Activated CD8-positive, alpha-beta T cell treated with anti-CD3 and anti-CD28 coated beads, Interleukin-2, amount 10 ng/mL, durations not matched to agents 7 days and 5 days (primary cell): ENCODE measurements around the gene CSNK1A1. TPM values are rescaled to one million over a fixed set of nuclear protein-coding genes. Genes with fewer than 3 reads are reported as not detected.
"Not testable (repeated sequence)": the region's sequence is repeated elsewhere in the genome, so short reads cannot be mapped to it uniquely, and the experiment has no call there.

Source experiments
- ATAC-seq: fragments of 150-1000 bp; cut with Tn5 transposase; one replicate; pipeline ENCODE4 v1.10.0; 2021; ENCODE audit warnings: moderate library complexity
- CTCF ChIA-PET: fragments of 350-600 bp; sonication (Branson Sonifier 250); formaldehyde crosslinking; loops from one replicate; lab custom pipeline; 2021; ENCODE audit warnings: antibody characterized with exemption; lab: Charles Lee
- POLR2A ChIA-PET: fragments of 350-600 bp; sonication (Branson Sonifier 250); formaldehyde crosslinking; loops from one replicate; lab custom pipeline; 2021; ENCODE audit warnings: antibody characterized with exemption; lab: Charles Lee
- DNase-seq: peaks from one replicate; pipeline ENCODE4 v3.0.0-alpha.2; 2020
- H3K27ac Mint-ChIP-seq: one replicate; pipeline ENCODE4 v1.8.0; 2021; ENCODE audit warnings: mild to moderate bottlenecking, mixed read lengths
- H3K27me3 Mint-ChIP-seq: one replicate; pipeline ENCODE4 v1.8.0; 2021; ENCODE audit warnings: low read depth, mixed read lengths
- H3K36me3 Mint-ChIP-seq: one replicate; pipeline ENCODE4 v1.8.0; 2021; ENCODE audit warnings: low read depth, mixed read lengths
- H3K4me1 Mint-ChIP-seq: one replicate; pipeline ENCODE4 v1.8.0; 2021; ENCODE audit warnings: low read depth, mixed read lengths
- H3K4me3 Mint-ChIP-seq: one replicate; pipeline ENCODE4 v1.8.0; 2021; ENCODE audit warnings: mild to moderate bottlenecking, mixed read lengths
- H3K9me3 Mint-ChIP-seq: one replicate; pipeline ENCODE4 v1.8.0; 2022; ENCODE audit warnings: mixed read lengths; ENCODE audit not compliant: insufficient read depth
- total RNA-seq, 2 experiments: library from RNA; stranded (reverse); gene quantifications; one replicate each; pipeline ENCODE4 v1.2.3, GENCODE V29; 2021

Gene CSNK1A1
- total RNA-seq, 2 experiments from 2014 or later, result 163 to 177 TPM

DNA sequence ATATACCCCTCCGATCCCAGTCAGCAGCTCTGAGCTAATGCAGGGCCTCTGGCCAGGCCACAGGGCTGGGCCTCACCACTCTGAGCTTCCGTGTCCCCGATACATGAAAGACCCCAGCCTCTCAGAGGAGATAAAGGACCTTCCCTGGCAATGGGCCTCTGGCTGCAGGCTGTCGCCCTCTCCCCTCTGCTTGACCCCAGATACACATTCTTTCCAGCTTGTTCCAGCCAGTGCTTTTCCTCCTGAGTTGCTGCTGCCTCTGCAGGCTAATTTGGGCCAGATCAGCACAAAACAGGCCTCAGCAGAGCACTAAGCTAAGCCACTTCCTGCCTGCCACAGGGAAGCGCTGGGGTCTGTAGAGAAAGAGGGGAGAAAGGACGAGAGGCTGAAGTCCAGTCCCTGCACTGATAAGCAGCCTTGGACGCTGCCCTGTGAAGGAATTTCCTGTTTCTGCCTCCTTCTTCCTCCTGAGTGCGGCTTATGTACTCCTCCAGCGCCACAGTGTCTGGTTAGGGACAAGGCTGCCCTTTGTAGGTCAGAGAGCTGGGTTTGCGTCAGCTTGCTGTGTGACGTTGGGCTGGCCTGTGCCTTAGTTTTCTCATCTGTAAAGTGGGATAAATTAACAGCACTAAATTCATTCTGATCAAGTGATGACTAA, 99.1 kb downstream of the CSNK1A1 start:
- POLR2A ChIA-PET, result no interaction called here
- H3K36me3 Mint-ChIP-seq, result no peaks in the 10 kb centered on the region
- peaks cover 9% of the 10 kb centered on the region for H3K4me1 Mint-ChIP-seq
- H3K4me3 Mint-ChIP-seq, result no peak overlapping the region
- no peaks in the 10 kb centered on the region for H3K9me3 Mint-ChIP-seq
- H3K27me3 Mint-ChIP-seq, result no peaks in the 10 kb centered on the region
- DNase-seq, result no peak
- H3K27ac Mint-ChIP-seq, result no peak overlapping the region
- no peak for ATAC-seq
- CTCF ChIA-PET, result no interaction called here

DNA sequence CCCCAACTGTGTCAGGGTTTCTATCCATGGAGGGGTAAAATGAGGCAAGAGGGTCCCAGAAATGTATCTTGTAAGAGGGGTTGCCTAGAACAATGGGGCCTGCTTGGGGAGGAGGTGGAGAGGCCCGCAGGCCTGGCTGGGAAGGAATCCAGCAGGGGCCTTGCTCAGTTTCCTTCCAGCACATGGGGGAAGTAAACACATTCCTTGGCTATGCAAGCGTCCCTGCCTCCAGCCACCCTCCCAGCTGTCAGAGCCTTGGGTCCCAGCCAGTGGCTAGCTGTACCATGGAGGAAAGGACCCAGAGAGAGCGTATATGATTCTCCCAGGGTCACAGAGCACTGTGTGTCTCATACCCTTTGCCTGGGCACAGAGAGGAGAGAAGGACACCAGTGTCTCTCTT, 101.0 kb downstream of the CSNK1A1 start:
- CTCF ChIA-PET, result no interaction called here
- no peaks in the 10 kb centered on the region for H3K36me3 Mint-ChIP-seq
- peaks cover 6% of the 10 kb centered on the region for H3K4me1 Mint-ChIP-seq

DNA sequence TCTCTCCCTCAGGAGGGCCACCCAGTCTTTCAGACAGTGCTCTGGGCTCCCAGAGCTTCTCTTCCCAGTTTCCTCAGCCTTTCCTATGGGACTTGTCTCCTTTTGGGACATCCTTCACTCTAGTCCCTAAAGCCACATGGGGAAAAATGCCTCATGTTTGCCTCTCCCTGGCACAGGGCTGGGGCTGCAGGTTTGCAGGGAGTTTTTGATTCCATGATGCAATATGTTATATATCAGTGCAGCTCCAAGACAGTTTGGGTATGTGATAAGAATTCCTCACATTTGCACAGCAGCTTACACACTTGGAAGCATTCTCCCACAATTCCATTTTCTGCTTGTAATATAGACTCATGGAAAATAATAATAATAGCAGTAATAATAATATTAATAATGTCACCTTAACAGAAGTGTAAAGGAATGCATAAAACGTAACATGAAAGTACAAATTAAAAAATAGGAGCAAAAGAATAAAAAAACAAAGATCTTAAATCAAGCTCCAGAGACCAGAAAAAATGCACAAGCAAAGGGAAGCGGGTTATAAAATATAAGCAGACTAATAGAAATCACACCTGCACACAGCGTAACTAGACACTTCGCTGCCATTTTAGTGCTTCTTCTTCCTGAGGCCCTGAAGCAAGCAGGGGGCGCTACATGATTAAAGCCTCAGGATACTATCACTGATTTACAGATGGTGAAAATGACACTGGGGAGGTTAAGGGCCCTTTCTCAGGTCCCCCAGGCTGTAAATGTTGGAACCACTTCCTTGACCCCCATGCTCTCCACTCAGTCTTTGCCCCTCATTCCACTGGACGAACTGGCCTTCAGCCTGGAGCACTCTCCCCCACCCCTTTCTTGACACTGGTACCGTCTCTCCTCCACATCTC, 102.2 kb downstream of the CSNK1A1 start:
- Mint-ChIP-seq H3K9me3 (no peaks in the 10 kb centered on the region), H3K27ac (no peak overlapping the region), H3K27me3 (no peaks in the 10 kb centered on the region), H3K4me3 (no peak overlapping the region), H3K36me3 (no peaks in the 10 kb centered on the region), H3K4me1 (peaks cover 6% of the 10 kb centered on the region)
- CTCF ChIA-PET, result interaction anchor here (0.7 to 4.3 kb wide), 3 partner anchors 15 to 169 kb away, joined by 3 to 31 read pairs (median 3); no protein-coding TSS in a partner anchor
- no peak for ATAC-seq
- no peak for DNase-seq
- POLR2A ChIA-PET, result no interaction called here

More for the DNA sequence above, 101.0 kb downstream of the CSNK1A1 start:
- Mint-ChIP-seq H3K27ac (no peak overlapping the region), H3K9me3 (no peaks in the 10 kb centered on the region), H3K27me3 (no peaks in the 10 kb centered on the region), H3K4me3 (no peak overlapping the region)
- DNase-seq (no peak), ATAC-seq (no peak)
- POLR2A ChIA-PET, result no interaction called here

DNA sequence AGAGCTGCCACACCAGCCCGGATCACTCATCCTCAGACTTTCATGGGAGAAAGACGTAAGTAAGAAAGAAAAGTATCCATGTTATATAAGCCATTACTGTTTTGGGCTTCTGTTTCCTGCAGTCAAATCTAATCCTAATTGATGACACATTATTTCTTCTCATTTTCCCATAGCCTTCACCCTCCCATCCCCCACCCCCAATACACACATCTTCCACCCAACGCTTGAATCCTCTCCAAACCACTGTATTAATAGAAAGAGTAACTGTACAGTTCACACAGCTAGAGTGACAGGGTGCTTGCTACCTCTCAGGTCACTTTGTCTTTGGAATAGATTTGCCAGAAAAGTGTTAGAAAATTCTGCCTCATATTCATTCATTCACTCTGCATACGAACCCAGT, 102.8 kb downstream of the CSNK1A1 start:
- no peak for DNase-seq
- no peak for ATAC-seq
- CTCF ChIA-PET, result interaction anchor here (0.7 to 4.3 kb wide), 3 partner anchors 15 to 170 kb away, joined by 3 to 31 read pairs (median 3); no protein-coding TSS in a partner anchor
- POLR2A ChIA-PET, result no interaction called here
- no peaks in the 10 kb centered on the region for H3K9me3 Mint-ChIP-seq
- H3K27ac Mint-ChIP-seq, result no peak overlapping the region
- H3K4me1 Mint-ChIP-seq, result peaks cover 6% of the 10 kb centered on the region
- H3K4me3 Mint-ChIP-seq, result no peak overlapping the region
- H3K27me3 Mint-ChIP-seq, result no peaks in the 10 kb centered on the region
- H3K36me3 Mint-ChIP-seq, result no peaks in the 10 kb centered on the region

DNA sequence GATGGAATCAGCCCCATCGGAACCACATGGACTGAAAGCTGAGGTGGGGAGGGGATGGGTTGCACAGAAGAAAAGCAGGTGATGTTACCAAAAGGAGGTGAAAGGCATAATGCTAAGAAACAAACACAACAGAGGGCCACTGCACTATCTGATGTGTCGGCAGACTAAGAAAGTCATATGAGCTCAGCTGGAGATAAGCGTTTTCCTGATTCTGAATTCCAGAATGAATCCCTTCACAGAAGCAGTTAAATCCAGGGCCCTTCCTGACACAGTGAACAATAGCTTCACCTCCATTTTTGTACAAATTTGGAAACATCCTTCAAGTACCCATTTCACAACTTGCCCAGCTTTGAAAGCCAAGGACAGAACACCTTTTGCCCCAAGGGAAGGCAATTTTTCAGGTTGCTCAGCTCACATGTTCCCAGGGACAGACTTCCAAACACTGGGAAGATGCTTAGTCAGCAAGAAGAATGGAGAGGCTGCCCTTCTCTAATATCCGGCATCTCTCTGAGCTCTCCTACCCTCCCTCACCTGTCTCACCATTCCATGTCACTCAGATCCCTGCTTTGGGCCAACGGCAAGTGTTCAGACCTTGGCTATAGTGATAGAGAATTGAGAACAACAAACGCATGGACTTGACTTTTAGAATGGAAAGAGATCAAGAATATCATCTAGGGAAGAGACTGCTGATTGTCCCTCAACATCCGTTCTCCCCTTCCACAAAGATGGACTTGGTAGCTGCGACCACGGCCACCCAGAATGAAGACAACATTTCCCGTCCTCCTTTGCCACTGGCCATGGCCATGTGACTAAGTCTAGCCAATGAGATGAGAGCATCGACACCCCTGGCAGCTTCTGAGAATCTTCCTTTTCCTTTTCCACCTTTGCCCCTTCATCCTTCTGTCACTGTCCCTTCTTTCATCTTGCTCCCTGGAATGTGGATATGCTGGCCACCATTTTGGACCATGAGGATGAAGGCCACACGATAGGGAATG, 103.6 kb downstream of the CSNK1A1 start:
- ChIA-PET POLR2A (no interaction called here), CTCF (interaction anchor here (0.7 to 4.3 kb wide), 4 partner anchors 14 to 207 kb away, joined by 3 to 31 read pairs (median 3); no protein-coding TSS in a partner anchor)
- Mint-ChIP-seq H3K27me3 (no peaks in the 10 kb centered on the region), H3K9me3 (no peaks in the 10 kb centered on the region), H3K36me3 (no peaks in the 10 kb centered on the region), H3K4me1 (peaks cover 6% of the 10 kb centered on the region), H3K27ac (no peak overlapping the region), H3K4me3 (no peak overlapping the region)
- no peak for ATAC-seq
- no peak for DNase-seq

DNA sequence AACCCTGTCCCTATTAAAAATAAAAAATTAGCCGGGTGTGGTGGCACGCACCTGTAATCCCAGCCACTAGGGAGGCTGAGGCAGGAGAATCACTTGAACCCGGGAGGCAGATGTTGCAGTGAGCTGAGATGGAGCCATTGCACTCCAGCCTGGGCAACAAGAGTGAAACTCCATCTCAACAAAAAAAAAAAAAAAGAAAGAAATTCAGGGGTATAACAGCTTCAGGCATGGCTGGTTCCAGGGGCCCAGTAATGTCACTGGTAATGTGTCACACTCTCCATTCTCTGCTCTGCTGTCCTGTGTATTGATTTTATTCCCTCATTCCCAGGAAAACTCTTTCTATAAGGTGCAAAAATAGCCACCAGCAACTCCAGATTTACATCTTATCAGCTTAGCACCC, 104.4 kb downstream of the CSNK1A1 start:
- H3K27ac Mint-ChIP-seq, result not testable (repeated sequence)

DNA sequence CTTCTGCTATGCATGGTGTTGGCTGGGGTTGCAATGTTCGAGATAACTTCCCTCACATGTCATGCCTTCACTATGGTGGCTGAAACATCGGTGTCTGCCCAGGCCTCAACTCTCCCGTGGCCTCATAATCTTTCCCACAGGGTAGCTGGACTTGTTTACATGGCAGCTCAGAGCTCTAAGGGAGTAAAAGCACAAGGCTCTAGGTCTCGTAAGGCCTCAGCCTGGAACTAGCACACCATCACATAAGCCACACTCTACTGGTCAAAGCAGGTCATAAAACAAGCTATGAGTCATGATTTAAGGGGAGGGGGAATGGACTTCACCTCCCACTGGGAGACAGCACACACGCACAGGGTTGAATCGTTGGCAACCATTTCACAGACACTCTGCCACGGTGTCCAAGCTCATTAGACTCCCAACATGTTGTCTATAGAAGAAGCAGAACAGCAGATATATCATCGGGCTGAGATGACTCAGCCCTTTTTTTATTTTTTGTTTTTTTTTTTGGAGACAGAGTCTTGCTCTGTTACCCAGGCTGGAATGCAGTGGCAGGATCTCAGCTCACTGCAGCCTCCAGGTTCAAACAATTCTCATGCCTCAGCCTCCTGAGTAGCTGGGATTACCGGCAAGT, 105.4 kb downstream of the CSNK1A1 start:
- no peak for DNase-seq
- Mint-ChIP-seq H3K36me3 (no peaks in the 10 kb centered on the region), H3K27ac (no peak overlapping the region), H3K4me1 (no peaks in the 10 kb centered on the region), H3K27me3 (no peaks in the 10 kb centered on the region), H3K4me3 (no peak overlapping the region), H3K9me3 (no peaks in the 10 kb centered on the region)
- CTCF ChIA-PET, result interaction anchor here (1.2 to 4.3 kb wide), 4 partner anchors 8 to 130 kb away, joined by 3 to 31 read pairs (median 5); no protein-coding TSS in a partner anchor
- no peak for ATAC-seq
- POLR2A ChIA-PET, result no interaction called here

More for the DNA sequence above, 104.4 kb downstream of the CSNK1A1 start:
- not testable (repeated sequence) for DNase-seq, H3K9me3 Mint-ChIP-seq, H3K36me3 Mint-ChIP-seq, ATAC-seq, H3K27me3 Mint-ChIP-seq, H3K4me3 Mint-ChIP-seq, H3K4me1 Mint-ChIP-seq
- ChIA-PET CTCF (interaction anchor here (1.2 to 4.3 kb wide), 4 partner anchors 7 to 207 kb away, joined by 3 to 31 read pairs (median 4); no protein-coding TSS in a partner anchor), POLR2A (interaction anchor here (0.6 kb wide), 2 partner anchors 27 to 72 kb away, joined by 3 to 4 read pairs; no protein-coding TSS in a partner anchor)

DNA sequence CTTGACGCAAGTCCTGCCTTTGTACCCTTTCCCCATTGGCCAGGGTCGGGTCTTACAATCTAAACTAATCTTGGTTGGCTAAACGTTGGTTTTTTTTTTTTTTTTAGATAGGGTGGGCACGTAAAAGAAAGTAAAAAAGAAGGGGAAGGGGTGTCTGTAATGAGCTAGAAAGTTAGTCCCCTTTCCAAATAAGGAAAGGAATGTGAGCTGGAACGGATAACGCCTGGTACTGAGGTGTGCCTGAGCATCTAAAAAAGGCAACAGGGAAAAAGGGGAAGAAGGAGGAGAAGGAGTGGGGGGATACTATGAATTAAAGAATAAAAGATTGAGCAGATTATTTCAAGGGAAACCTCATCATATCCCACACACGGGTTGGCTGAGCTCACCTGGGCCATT, 105.9 kb downstream of the CSNK1A1 start:
- ATAC-seq, result no peak
- DNase-seq, result no peak
- POLR2A ChIA-PET, result no interaction called here

DNA sequence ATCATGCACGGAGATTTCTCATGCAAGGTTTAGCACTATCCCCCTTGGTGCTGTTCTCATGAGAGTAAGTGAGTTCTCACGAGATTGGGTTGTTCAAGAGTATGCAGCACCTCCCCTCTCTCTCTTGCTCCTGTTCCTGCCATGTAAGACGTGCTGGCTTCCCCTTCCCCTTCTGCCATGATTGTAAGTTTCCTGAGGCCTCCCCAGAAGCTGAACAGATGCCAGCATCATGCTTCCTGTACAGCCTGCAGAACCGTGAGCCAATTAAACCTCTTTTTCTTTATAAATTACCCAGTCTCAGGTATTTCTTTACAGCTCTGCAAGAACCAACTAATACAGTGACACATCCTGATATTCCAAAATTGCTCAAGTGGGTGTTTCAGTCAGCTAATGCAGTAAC, 106.8 kb downstream of the CSNK1A1 start:
- H3K27me3 Mint-ChIP-seq, H3K36me3 Mint-ChIP-seq, POLR2A ChIA-PET, ATAC-seq, H3K4me1 Mint-ChIP-seq, H3K27ac Mint-ChIP-seq, H3K4me3 Mint-ChIP-seq, DNase-seq, H3K9me3 Mint-ChIP-seq: not testable (repeated sequence)
- CTCF ChIA-PET, result interaction anchor here (0.9 to 1.1 kb wide), 2 partner anchors 99 to 107 kb away, joined by 3 read pairs; partner anchors contain the start of gene GRPEL2

More for the DNA sequence above, 105.9 kb downstream of the CSNK1A1 start:
- Mint-ChIP-seq H3K27me3 (no peaks in the 10 kb centered on the region), H3K36me3 (no peaks in the 10 kb centered on the region), H3K4me3 (no peak overlapping the region), H3K9me3 (no peaks in the 10 kb centered on the region), H3K4me1 (peaks cover under 1% of the 10 kb centered on the region), H3K27ac (no peak overlapping the region)
- CTCF ChIA-PET, result interaction anchor here (0.9 to 4.3 kb wide), 5 partner anchors 9 to 130 kb away, joined by 3 to 31 read pairs (median 4); no protein-coding TSS in a partner anchor

DNA sequence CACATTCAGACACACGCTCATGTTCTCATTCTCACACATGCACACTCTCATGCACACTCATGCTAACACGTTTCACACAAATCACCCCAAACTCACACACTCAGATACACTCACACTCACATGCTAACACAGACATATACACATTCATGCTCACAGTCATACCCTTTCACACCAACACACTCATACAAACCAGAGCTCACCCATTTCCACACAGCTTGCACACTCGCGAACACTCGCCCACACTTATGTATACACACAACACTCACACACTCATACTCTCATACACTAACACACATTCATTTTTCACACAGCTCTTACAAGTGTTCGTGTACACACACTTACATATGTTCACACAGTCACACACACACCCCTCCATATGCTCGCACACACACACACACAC, 108.0 kb downstream of the CSNK1A1 start:
- H3K9me3 Mint-ChIP-seq, result no peaks in the 10 kb centered on the region
- DNase-seq, result no peak
- CTCF ChIA-PET, result interaction anchor here (1.1 to 5.3 kb wide), 6 partner anchors 11 to 176 kb away, joined by 3 to 39 read pairs (median 12); partner anchors contain the start of genes CSNK1A1 and GRPEL2
- no peak for ATAC-seq
- H3K4me1 Mint-ChIP-seq, result peaks cover 9% of the 10 kb centered on the region
- no peaks in the 10 kb centered on the region for H3K36me3 Mint-ChIP-seq
- no peaks in the 10 kb centered on the region for H3K27me3 Mint-ChIP-seq
- POLR2A ChIA-PET, result no interaction called here
- no peak overlapping the region for H3K4me3 Mint-ChIP-seq
- H3K27ac Mint-ChIP-seq, result no peak overlapping the region
